Activated CD4-positive, alpha-beta memory T cell treated with anti-CD3 and anti-CD28 coated beads for 36 hours (primary cell): ENCODE data around the gene SPATA13. TPM values are rescaled to one million over a fixed set of nuclear protein-coding genes. Genes with fewer than 3 reads are reported as not detected.
A peak's percentile ranks its signal among the peaks of the same experiment; 100 is the strongest.
"Not testable (repeated sequence)": the region's sequence is repeated elsewhere in the genome, so short reads cannot be mapped to it uniquely, and the experiment has no call there.

Source experiments
- CTCF ChIA-PET: fragments of 350-600 bp; sonication (Branson Sonifier 250); formaldehyde crosslinking; loops from one replicate; lab custom pipeline; 2021; ENCODE audit warnings: antibody characterized with exemption, inconsistent platforms; lab: Charles Lee
- POLR2A ChIA-PET: fragments of 350-600 bp; sonication (Branson Sonifier 250); formaldehyde crosslinking; loops from one replicate; lab custom pipeline; 2021; ENCODE audit warnings: antibody characterized with exemption; lab: Charles Lee
- DNase-seq: peaks from one replicate; pipeline ENCODE4 v3.0.0-alpha.2; 2020
- H3K27ac Mint-ChIP-seq: one replicate; pipeline ENCODE4 v1.8.0; 2021; ENCODE audit warnings: mixed read lengths
- H3K27me3 Mint-ChIP-seq: one replicate; pipeline ENCODE4 v1.8.0; 2021; ENCODE audit warnings: mixed read lengths
- H3K36me3 Mint-ChIP-seq: one replicate; pipeline ENCODE4 v1.8.0; 2021; ENCODE audit warnings: mixed read lengths
- H3K4me1 Mint-ChIP-seq: one replicate; pipeline ENCODE4 v1.8.0; 2021; ENCODE audit warnings: low read depth, mixed read lengths
- H3K4me3 Mint-ChIP-seq: one replicate; pipeline ENCODE4 v1.8.0; 2021; ENCODE audit warnings: mild to moderate bottlenecking, mixed read lengths
- H3K9me3 Mint-ChIP-seq: one replicate; pipeline ENCODE4 v1.8.0; 2021; ENCODE audit warnings: mixed read lengths
- intact Hi-C: fragments of 100-400 bp; cut with micrococcal nuclease; formaldehyde crosslinking; loops from one replicate; pipeline ENCODE4 v1.15.1; 2023
- total RNA-seq, 2 experiments: library from RNA; stranded (reverse); gene quantifications; one replicate each; pipeline ENCODE4 v1.2.3, GENCODE V29; 2021

Gene SPATA13
- total RNA-seq, 2 experiments from 2014 or later: 50.3 to 50.8 TPM

DNA sequence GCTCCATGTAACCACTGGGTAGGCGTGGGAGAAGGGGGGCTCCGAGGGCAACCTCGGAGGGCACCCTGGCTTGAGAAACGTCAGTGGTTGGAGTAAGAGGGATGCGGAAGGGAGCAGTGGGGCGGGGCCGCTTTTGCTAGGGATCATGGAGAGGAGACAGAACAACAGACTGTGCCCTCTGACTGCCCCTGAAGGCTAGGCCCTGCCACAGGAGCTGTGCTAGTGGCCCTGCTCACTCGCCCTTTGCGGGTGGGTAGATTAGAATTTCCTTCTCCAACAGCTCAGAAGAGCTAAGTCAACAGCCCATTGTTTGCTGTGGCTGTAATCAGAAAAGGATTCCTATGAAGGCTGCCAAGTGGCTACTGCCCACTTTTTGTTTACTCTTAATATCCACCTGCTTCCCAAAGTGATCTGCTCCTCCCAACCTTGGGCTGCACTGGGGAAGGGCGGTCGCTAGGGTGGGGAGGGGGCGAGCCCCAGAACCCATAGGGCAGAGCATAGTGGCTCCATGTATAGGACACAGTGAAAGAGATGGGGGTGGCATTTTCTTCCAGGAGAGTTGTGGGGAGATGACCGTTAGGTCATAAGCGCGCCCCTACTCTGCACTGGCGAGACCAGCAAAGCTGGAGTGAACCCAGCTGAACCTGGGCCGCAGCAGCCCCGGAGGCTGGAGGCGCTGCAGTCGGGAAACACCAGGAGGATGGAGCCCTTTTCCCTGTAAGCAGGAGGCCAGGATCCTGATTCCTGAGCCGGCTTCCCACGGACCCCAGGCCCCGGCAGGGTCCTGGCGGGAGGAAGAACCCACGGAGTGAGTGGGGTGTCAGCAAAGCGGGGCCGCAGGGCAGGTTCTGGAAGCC is 146.9 kb downstream of the SPATA13 start:
- no peak overlapping the region for H3K4me3 Mint-ChIP-seq
- intact Hi-C loops: no loop called here
- ChIA-PET CTCF (interaction anchor here (0.7 to 1.5 kb wide), 2 partner anchors 79 to 386 kb away, joined by 3 to 6 read pairs; no protein-coding TSS in a partner anchor), POLR2A (no interaction called here)
- peaks cover 25% of the 10 kb centered on the region for H3K36me3 Mint-ChIP-seq
- H3K9me3 Mint-ChIP-seq: no peaks in the 10 kb centered on the region
- DNase-seq: no peak
- no peaks in the 10 kb centered on the region for H3K27me3 Mint-ChIP-seq
- no peak overlapping the region for H3K27ac Mint-ChIP-seq
- no peaks in the 10 kb centered on the region for H3K4me1 Mint-ChIP-seq

DNA sequence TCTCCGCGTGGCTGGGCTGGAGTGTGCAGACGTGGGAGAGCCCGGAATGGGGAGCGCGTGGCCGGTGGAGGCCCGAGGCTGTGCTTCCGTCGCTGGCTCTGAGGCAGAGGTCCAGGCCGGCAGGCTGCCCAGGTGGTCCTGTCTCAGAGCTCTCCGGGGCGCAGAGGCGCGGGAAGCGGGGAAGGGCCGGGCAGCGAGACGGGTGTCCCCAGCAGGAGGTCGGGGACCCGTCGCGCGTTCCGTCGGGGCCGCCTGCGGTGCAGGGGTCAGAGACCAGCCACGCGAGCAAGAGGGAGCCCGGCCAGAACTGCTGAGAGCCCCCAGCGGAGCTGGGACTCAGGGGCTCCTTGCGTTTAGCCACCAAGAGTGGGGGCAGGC is 147.5 kb downstream of the SPATA13 start:
- Mint-ChIP-seq H3K4me1 (no peaks in the 10 kb centered on the region), H3K36me3 (peaks cover 21% of the 10 kb centered on the region), H3K27me3 (no peaks in the 10 kb centered on the region), H3K4me3 (no peak overlapping the region), H3K9me3 (no peaks in the 10 kb centered on the region), H3K27ac (no peak overlapping the region)
- DNase-seq: no peak
- ChIA-PET POLR2A (no interaction called here), CTCF (no interaction called here)
- intact Hi-C loops: no loop called here

DNA sequence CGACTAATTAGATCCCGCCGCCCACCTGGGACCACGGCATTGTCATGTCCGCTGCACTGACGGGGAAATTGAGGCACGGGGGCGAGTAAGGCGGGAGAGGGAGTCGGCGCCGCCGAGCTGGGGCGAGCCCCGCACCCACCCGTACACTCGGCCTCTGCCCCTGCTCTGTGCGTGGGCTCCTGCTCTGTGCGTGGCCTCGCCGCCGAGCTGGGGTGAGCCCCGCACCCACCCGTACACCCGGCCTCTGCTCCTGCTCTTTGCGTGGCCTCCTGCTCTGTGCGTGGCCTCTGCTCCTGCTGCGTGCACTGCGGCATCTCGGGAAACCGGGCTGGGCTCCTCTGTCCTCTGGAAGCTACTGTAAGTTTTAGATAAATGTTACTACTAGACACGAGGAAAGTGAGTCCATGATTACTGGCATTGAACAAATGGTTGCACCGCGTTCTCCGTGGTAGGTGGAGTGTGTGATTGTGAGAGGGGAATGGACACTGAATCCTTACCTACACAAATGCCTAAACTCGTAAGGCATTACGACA is 148.0 kb downstream of the SPATA13 start:
- H3K4me3 Mint-ChIP-seq: no peak overlapping the region
- no peaks in the 10 kb centered on the region for H3K9me3 Mint-ChIP-seq
- peaks cover 16% of the 10 kb centered on the region for H3K36me3 Mint-ChIP-seq
- H3K4me1 Mint-ChIP-seq: no peaks in the 10 kb centered on the region
- intact Hi-C loops: no loop called here
- no peak for DNase-seq
- no peaks in the 10 kb centered on the region for H3K27me3 Mint-ChIP-seq
- ChIA-PET CTCF (no interaction called here), POLR2A (no interaction called here)
- no peak overlapping the region for H3K27ac Mint-ChIP-seq

- H3K4me1 Mint-ChIP-seq, POLR2A ChIA-PET, H3K4me3 Mint-ChIP-seq, CTCF ChIA-PET, DNase-seq, intact Hi-C loops, H3K27me3 Mint-ChIP-seq, H3K9me3 Mint-ChIP-seq: not testable (repeated sequence)
- H3K27ac Mint-ChIP-seq: peak within 1 kb of the TSS; percentile 5
- peaks cover 16% of the 10 kb centered on the region for H3K36me3 Mint-ChIP-seq
Measured at GRCh38 chr13:24309300-24309699, 148.8 kb downstream of the SPATA13 start, which contains the start of gene C1QTNF9. C1QTNF9 (plus strand) TSS chr13:24309580; CDS start chr13:24316004, 6,424 bp downstream.

GRCh38 chr13:24313439-24313838 is 152.9 kb downstream of the SPATA13 start:
- Mint-ChIP-seq H3K9me3 (no peaks in the 10 kb centered on the region), H3K4me3 (no peak overlapping the region), H3K27ac (no peak overlapping the region), H3K27me3 (no peaks in the 10 kb centered on the region), H3K4me1 (no peaks in the 10 kb centered on the region), H3K36me3 (no peaks in the 10 kb centered on the region)
- intact Hi-C loops: no loop called here
- ChIA-PET CTCF (no interaction called here), POLR2A (no interaction called here)
- DNase-seq: no peak

GRCh38 chr13:24317835-24318234 is 157.3 kb downstream of the SPATA13 start:
- CTCF ChIA-PET, H3K36me3 Mint-ChIP-seq, intact Hi-C loops, H3K9me3 Mint-ChIP-seq, H3K27ac Mint-ChIP-seq, H3K4me3 Mint-ChIP-seq, H3K4me1 Mint-ChIP-seq, H3K27me3 Mint-ChIP-seq, DNase-seq, POLR2A ChIA-PET: not testable (repeated sequence)

DNA sequence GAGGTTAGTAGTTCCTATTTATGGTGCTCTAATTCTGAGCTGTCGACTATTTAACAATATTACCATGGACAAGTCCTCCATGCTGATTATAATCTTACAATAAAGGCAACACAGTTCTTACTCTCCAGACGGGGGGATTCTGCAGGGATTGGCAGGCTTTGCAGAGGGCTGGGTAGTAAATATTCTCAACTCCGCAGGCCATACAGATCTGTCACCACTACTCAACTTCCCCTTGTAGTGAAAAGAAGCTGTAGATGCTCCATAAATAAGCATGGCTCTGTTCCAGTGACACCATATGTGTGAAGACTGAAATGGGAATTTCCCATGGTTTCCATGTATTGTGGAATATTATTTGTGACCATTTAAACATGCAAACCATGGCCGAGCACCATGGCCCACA is 158.4 kb downstream of the SPATA13 start:
- H3K27ac Mint-ChIP-seq, POLR2A ChIA-PET, H3K36me3 Mint-ChIP-seq, intact Hi-C loops, DNase-seq, H3K27me3 Mint-ChIP-seq, CTCF ChIA-PET, H3K9me3 Mint-ChIP-seq, H3K4me3 Mint-ChIP-seq, H3K4me1 Mint-ChIP-seq: not testable (repeated sequence)

DNA sequence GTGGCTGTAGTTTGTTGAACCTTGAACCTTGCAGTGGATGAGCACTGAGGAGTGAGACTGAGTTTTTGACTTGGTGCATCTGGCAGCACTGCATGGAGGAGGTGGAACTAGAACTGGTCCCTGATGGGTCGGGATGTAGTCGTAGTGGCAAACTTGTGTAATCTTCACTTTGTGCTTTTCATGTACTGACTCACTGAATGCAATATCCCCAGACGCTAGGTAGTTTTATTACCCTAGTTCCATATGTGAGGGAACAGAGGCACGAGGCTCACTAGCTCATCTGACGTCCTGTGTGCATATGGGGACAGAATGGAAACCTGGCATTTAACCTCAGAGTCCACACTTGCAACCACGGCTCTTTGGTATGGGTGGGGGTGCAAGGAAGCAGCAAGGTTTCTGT is 159.1 kb downstream of the SPATA13 start:
- H3K4me1 Mint-ChIP-seq, POLR2A ChIA-PET, H3K27ac Mint-ChIP-seq, DNase-seq, CTCF ChIA-PET, H3K36me3 Mint-ChIP-seq, H3K9me3 Mint-ChIP-seq, H3K4me3 Mint-ChIP-seq, H3K27me3 Mint-ChIP-seq: not testable (repeated sequence)
- intact Hi-C loops: loop anchor here (10.0 kb wide), 1 partner anchor 235 kb away; no protein-coding TSS in a partner anchor

- DNase-seq, CTCF ChIA-PET, H3K4me3 Mint-ChIP-seq, H3K27ac Mint-ChIP-seq, POLR2A ChIA-PET, H3K9me3 Mint-ChIP-seq, H3K4me1 Mint-ChIP-seq, H3K36me3 Mint-ChIP-seq: not testable (repeated sequence)
- intact Hi-C loops: loop anchor here (10.0 kb wide), 1 partner anchor 233 kb away; no protein-coding TSS in a partner anchor
- H3K27me3 Mint-ChIP-seq: peaks cover 14% of the 10 kb centered on the region
Measured at GRCh38 chr13:24321416-24321815, 160.9 kb downstream of the SPATA13 start.

- peaks cover 18% of the 10 kb centered on the region for H3K27me3 Mint-ChIP-seq
- H3K4me1 Mint-ChIP-seq, POLR2A ChIA-PET, H3K4me3 Mint-ChIP-seq, DNase-seq, H3K36me3 Mint-ChIP-seq, CTCF ChIA-PET, H3K9me3 Mint-ChIP-seq, H3K27ac Mint-ChIP-seq: not testable (repeated sequence)
- intact Hi-C loops: loop anchor here (10.0 kb wide), 1 partner anchor 232 kb away; no protein-coding TSS in a partner anchor
Measured at GRCh38 chr13:24322470-24322869, 161.9 kb downstream of the SPATA13 start.

DNA sequence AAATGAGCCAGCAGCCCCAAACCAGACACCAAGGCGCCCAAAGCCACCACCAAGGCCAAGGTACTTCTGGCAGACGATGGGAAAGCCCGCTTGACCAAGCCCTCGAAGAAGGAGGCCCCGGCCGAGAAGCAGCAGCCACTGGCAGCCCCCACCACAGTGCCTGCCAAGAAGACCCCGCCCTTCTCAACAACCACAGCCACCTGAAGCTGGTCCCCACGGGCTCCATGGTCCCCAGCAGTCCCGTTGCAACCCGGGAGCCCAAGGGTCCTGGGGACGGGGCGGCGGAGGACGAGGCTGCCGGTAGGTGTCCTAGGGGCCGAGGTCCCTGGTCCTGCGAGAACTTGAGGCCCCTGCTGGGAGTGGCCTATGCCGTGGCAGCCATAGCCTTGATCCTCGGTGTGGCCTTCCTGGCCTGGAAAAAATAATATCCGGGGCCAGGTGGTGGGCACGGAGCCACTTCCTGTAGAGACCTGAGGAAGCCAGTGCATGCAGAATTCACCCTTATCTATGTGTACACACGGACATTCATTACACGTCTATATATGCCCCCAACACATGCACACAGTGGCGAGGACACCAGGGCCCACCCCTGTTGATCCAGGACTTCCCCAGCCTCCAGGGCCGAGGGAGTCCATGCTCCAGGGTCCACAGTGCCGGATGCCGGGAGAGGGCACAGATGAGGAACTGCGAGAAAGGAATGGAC is 162.7 kb downstream of the SPATA13 start:
- no peaks in the 10 kb centered on the region for H3K9me3 Mint-ChIP-seq
- H3K27me3 Mint-ChIP-seq: peaks cover 22% of the 10 kb centered on the region
- no peak for DNase-seq
- no peak overlapping the region for H3K4me3 Mint-ChIP-seq
- POLR2A ChIA-PET: no interaction called here
- no peaks in the 10 kb centered on the region for H3K4me1 Mint-ChIP-seq
- H3K27ac Mint-ChIP-seq: no peak overlapping the region
- H3K36me3 Mint-ChIP-seq: no peaks in the 10 kb centered on the region
- intact Hi-C loops: loop anchor here (10.0 kb wide), 1 partner anchor 232 kb away; no protein-coding TSS in a partner anchor
- CTCF ChIA-PET: no interaction called here

- no peaks in the 10 kb centered on the region for H3K36me3 Mint-ChIP-seq
- ChIA-PET CTCF (no interaction called here), POLR2A (interaction anchor here (0.6 kb wide), 1 partner anchor 190 kb away, joined by 3 read pairs; no protein-coding TSS in a partner anchor)
- H3K4me1 Mint-ChIP-seq: no peaks in the 10 kb centered on the region
- H3K27me3 Mint-ChIP-seq: peaks cover 27% of the 10 kb centered on the region
- no peak overlapping the region for H3K4me3 Mint-ChIP-seq
- intact Hi-C loops: loop anchor here (10.0 kb wide), 1 partner anchor 231 kb away; no protein-coding TSS in a partner anchor
- no peaks in the 10 kb centered on the region for H3K9me3 Mint-ChIP-seq
- DNase-seq: no peak
- H3K27ac Mint-ChIP-seq: no peak overlapping the region
Measured at GRCh38 chr13:24323739-24324075, 163.2 kb downstream of the SPATA13 start.
